HG02571 (cell line): ENCODE data around the gene NAV2.

Source experiments
- ATAC-seq: cut with Tn5 transposase; IDR thresholded peaks from one replicate; pipeline ENCODE4 v1.9.1; 2021; ENCODE audit warnings: mild to moderate bottlenecking, moderate library complexity; ENCODE audit not compliant: unreplicated experiment

Gene NAV2

GRCh38 chr11:20161923-20162744, 449.5 kb downstream of the NAV2 start:
- ATAC-seq: no peak

GRCh38 chr11:20162824-20163782, 450.5 kb downstream of the NAV2 start:
- ATAC-seq: no peak

- no peak for ATAC-seq
Measured at GRCh38 chr11:20163783-20164481, 451.3 kb downstream of the NAV2 start.
